Glutamatergic neuron (in vitro differentiated cells): ENCODE results near the gene B4GALT7. TPM values are rescaled to one million over a fixed set of nuclear protein-coding genes. Genes with fewer than 3 reads are reported as not detected.
A peak's percentile ranks its signal among the peaks of the same experiment; 100 is the strongest.

Experiments used
- DNase-seq: peaks from one replicate; pipeline ENCODE4 v3.0.0; 2022
- H3K27ac Mint-ChIP-seq: one replicate; pipeline ENCODE4 v1.8.0; 2020; ENCODE audit warnings: mild to moderate bottlenecking, mixed read lengths, inconsistent platforms; ENCODE audit not compliant: unreplicated experiment
- H3K27me3 Mint-ChIP-seq: one replicate; pipeline ENCODE4 v1.8.0; 2020; ENCODE audit warnings: mild to moderate bottlenecking, moderate library complexity, mixed read lengths, inconsistent platforms; ENCODE audit not compliant: unreplicated experiment
- H3K36me3 Mint-ChIP-seq: one replicate; pipeline ENCODE4 v1.8.0; 2020; ENCODE audit warnings: mild to moderate bottlenecking, mixed read lengths, inconsistent platforms; ENCODE audit not compliant: unreplicated experiment
- H3K4me1 Mint-ChIP-seq: one replicate; pipeline ENCODE4 v1.8.0; 2020; ENCODE audit warnings: mild to moderate bottlenecking, low read depth, mixed read lengths, inconsistent platforms; ENCODE audit not compliant: unreplicated experiment
- H3K4me3 Mint-ChIP-seq: one replicate; pipeline ENCODE4 v1.8.0; 2020; ENCODE audit warnings: mild to moderate bottlenecking, mixed read lengths, inconsistent platforms; ENCODE audit not compliant: unreplicated experiment
- H3K9me3 Mint-ChIP-seq: one replicate; pipeline ENCODE4 v1.8.0; 2020; ENCODE audit warnings: mild to moderate bottlenecking, moderate library complexity, mixed read lengths, inconsistent platforms; ENCODE audit not compliant: unreplicated experiment
- CTCF ChIP-seq: fragments of 200-600 bp; sonication (generic); IDR thresholded peaks from one replicate; pipeline ENCODE4 v1.5.0; 2021; ENCODE audit not compliant: partially characterized antibody, unreplicated experiment
- total RNA-seq: library from RNA; stranded (reverse); fragmentation: NEBNext Ultra II Directional; extraction: Animal tissue kit (Norgen Biotek cat#: 25700); gene quantifications from one replicate; pipeline ENCODE4 v1.2.1, GENCODE V29; 2021; ENCODE audit not compliant: unreplicated experiment

B4GALT7 gene
- total RNA-seq, 1 donor from 2014 or later = 29.3 TPM

DNA sequence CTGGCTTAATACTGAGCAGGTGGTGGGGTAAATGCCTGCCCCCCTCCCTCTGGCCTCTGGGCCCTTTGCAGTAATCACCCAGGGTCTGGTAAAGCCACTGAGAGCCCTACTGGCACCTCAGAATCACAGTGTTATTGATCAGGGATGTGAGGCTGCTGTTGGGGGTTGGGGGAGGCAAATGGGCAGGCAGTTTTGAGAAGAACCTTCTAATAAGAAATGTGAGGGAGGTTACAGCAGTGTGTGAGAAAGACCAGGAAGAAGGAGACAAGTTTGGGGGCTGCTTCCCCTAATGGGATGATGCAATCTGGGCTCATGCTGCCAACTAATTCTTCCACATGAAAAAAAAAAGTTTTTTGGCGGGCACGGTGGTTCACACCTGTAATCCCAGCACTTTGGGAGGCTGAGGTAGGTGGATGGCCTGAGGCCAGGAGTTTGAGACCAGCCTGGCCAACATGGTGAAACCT, 3.1 kb upstream of the B4GALT7 start:
- TF ChIP-seq CTCF = no peak
- Mint-ChIP-seq H3K36me3 (no peaks in the 10 kb centered on the region), H3K4me3 (no peak overlapping the region), H3K4me1 (peaks cover 6% of the 10 kb centered on the region), H3K9me3 (peaks cover 5% of the 10 kb centered on the region), H3K27ac (no peak overlapping the region), H3K27me3 (peaks cover 8% of the 10 kb centered on the region)
- no peak for DNase-seq

GRCh38 chr5:177598477-177598876, 1.5 kb upstream of the B4GALT7 start:
- H3K9me3 Mint-ChIP-seq = peaks cover 7% of the 10 kb centered on the region
- no peaks in the 10 kb centered on the region for H3K36me3 Mint-ChIP-seq
- TF ChIP-seq CTCF = no peak
- H3K4me3 Mint-ChIP-seq = no peak overlapping the region
- peaks cover 7% of the 10 kb centered on the region for H3K27me3 Mint-ChIP-seq
- DNase-seq = no peak
- H3K4me1 Mint-ChIP-seq = peaks cover 6% of the 10 kb centered on the region
- no peak overlapping the region for H3K27ac Mint-ChIP-seq

DNA sequence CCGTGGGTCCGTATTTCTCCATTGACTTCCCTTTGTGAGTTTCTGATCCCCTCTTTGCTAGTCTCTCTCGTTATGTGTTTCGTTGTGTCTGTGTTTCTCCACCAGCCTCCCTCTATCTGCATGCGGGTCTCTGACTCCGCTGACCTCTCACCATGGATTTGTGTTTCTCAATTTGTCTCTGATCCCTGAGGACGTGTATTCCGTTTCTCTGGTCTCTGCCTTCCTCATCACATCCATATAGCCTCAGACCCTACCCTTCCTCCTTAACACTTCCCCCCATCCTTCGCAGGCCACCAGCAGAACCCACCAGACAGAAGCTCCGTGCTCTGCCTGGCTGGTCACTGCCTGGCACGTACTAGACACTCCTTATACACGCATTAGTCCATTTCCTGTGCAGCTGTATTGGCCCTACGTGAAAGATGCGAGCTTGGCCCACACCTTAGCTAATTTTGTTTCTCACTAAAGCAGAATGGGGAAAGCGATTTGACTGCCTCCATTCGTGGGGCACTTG, 631 bp downstream of the B4GALT7 start:
- Mint-ChIP-seq H3K4me1 (peaks cover 6% of the 10 kb centered on the region), H3K36me3 (no peaks in the 10 kb centered on the region), H3K4me3 (peak overlapping the region; percentile 97), H3K27me3 (peaks cover 10% of the 10 kb centered on the region), H3K27ac (peak overlapping the region; percentile 92), H3K9me3 (peaks cover 7% of the 10 kb centered on the region)
- DNase-seq = no peak
- TF ChIP-seq CTCF = no peak

DNA sequence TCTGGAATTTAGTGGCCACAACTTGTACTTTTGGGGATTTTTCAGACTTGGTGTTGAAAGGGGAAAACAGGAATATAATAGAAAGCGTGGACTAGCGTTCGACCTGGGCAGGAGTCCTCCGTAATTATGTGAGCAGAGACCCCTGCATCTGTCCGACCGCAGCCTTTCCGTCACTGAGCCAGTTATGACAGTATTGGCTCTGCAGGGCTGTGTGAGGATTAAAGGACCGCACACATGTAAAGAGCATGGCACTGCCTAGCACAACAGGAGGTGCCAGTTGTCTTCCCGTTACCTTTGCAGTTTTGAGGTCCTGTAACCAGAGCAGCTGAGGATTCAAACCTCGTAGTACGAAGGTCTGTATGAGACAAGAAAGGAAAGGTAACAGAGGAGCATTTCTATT, 1.2 kb downstream of the B4GALT7 start:
- peak overlapping the region; percentile 92 for H3K27ac Mint-ChIP-seq
- peaks cover 12% of the 10 kb centered on the region for H3K27me3 Mint-ChIP-seq
- peaks cover 7% of the 10 kb centered on the region for H3K9me3 Mint-ChIP-seq
- peaks cover 6% of the 10 kb centered on the region for H3K4me1 Mint-ChIP-seq
- H3K4me3 Mint-ChIP-seq = peak overlapping the region; percentile 97
- H3K36me3 Mint-ChIP-seq = no peaks in the 10 kb centered on the region
- TF ChIP-seq CTCF = no peak
- DNase-seq = no peak

GRCh38 chr5:177601577-177602457, 1.9 kb downstream of the B4GALT7 start:
- Mint-ChIP-seq H3K36me3 (no peaks in the 10 kb centered on the region), H3K27ac (no peak overlapping the region), H3K4me3 (peak overlapping the region; percentile 97), H3K4me1 (peaks cover 6% of the 10 kb centered on the region), H3K9me3 (peaks cover 6% of the 10 kb centered on the region), H3K27me3 (peaks cover 15% of the 10 kb centered on the region)
- TF ChIP-seq CTCF = no peak
- DNase-seq = peak; percentile 33
